NCI-H2227 (cell line): Measurements from ENCODE around the gene NCAPH2.
A peak's percentile ranks its signal among the peaks of the same experiment; 100 is the strongest.

ENCODE experiments used
- DNase-seq: peaks from one replicate; lab custom pipeline; 2025; ENCODE audit not compliant: unreplicated experiment; lab: John Stamatoyannopoulos, UW

The NCAPH2 gene

DNA sequence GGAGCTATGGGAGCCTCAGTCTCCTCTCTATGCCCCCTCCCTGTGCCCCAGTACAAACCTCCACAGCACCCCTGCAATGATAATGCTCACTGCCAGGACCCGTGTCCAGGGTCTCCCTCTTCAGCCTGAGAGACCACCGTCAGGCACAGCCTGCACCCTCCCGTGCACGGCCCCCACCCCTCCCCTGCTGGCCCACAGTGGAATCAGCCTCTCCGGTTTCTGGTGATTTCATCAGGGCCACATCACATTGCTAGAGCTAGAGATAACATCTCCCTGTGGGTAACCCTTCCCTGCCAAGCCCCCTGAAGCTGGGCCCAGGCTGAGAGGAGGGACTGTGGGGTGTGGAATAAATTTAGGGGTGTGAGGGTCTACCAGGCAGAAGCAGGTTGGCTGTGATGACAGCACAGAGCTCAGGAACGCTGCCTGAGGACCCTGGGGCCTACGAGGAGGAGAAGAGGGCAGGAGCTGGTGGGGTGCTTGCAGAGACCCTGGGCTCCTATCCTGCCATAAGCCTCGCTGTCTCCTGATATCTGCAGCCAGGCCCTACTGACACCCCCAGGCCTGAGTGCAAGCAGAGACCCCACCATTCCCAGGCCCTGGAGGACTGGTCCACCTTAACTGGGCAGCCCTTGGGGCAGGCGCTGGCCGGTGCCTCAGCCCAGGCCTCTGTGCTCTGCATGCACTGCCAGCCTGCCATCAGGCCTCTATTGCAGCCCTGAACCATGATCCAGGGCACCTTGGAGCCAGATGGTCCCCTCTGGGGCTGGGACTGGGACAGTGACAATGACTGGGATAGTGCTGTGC, 37.7 kb downstream of the NCAPH2 start, which contains the start of gene KLHDC7B:
KLHDC7B (plus strand) TSS at position 378 of the 804 bp plus-strand sequence; CDS start at position 723, 345 bp downstream.
- DNase-seq: no peak

- no peak for DNase-seq
Measured at GRCh38 chr22:50546326-50547262, 38.6 kb downstream of the NCAPH2 start.

DNA sequence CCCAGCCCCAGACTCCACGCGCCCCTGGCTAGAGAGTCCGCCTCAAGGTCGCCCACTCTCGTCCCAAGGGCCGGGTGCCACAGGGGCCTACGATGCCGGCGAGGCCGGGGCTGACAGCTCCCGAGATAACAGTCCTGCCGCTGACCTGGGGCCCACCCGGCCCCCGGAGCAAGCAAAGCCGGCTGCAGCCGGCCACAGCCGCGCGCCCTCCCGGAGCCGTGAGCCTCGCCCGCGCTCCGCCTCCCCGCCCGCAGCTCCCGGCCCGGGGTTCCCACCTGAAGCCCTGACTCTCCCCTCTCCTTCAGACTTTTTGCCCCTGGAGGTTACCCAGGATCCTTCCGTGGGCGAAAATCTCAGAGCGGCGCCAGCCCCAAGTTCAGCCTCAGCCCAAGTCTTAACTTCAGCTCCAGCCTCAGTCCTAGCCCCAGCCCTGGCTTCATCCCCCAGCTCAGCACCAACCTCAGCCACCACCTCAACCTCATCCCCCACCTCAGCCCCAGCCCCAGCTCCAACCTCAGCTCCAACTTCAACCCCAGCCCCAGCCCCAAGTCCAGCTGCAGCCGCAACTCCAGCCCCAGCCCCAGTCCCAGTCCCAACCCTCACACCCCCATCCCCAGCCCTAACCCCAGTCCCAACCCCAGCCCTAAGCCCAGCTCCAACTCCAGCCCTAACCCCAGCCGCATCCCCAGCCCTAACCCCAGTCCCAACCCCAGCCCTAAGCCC, 39.4 kb downstream of the NCAPH2 start:
- no peak for DNase-seq

DNA sequence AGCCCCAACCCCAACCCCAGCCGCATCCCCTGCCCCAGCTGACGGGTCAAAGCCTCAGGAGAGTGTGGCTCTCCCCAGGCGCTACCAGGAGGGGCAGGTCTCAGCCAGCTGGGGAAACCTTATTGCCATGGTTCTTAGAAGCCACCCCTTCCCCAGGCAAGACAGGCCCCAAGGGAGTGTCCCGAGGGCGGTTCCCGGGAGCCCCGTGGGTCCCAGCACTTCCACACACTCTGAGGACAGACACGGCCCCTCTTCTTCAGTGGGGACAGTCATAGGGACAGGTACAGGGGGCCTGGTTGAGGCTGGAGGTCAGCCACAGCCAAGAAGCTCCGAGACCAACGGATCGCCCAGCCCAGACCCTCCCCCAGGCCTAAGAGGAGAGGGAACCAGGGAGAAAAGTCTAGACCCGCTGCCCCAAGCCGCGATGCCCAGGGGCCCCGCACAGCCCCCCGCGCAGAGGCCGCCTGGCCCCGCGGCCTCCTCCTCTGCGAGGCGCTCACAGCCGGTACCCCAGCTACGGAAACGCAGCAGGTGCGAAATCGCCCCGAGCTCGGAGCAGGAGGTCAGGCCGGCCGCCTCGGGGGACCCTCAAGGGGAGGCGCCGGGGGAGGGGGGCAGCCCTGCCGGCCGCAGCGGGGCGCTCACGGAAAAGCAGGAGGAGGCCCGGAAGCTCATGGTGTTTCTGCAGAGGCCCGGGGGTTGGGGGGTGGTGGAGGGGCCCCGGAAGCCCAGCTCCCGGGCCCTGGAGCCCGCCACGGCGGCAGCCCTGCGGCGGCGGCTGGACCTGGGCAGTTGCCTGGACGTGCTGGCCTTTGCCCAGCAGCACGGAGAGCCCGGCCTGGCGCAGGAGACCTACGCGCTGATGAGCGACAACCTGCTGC, 40.3 kb downstream of the NCAPH2 start:
- no peak for DNase-seq

DNA sequence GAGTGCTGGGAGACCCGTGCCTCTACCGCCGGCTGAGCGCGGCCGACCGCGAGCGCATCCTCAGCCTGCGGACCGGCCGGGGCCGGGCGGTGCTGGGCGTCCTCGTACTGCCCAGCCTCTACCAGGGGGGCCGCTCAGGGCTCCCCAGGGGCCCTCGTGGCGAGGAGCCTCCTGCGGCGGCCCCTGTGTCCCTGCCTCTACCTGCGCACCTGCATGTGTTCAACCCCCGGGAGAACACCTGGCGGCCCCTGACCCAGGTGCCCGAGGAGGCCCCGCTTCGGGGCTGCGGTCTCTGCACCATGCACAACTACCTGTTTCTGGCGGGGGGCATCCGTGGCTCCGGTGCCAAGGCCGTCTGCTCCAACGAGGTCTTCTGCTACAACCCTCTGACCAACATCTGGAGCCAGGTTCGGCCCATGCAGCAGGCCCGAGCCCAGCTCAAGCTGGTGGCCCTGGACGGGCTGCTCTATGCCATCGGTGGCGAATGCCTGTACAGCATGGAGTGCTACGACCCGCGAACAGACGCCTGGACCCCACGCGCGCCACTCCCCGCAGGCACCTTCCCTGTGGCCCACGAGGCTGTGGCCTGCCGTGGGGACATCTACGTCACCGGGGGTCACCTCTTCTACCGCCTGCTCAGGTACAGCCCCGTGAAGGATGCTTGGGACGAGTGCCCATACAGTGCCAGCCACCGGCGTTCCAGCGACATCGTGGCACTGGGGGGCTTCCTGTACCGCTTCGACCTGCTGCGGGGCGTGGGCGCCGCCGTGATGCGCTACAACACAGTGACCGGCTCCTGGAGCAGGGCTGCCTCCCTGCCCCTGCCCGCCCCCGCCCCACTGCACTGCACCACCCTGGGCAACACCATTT, 41.1 kb downstream of the NCAPH2 start:
- DNase-seq: no peak

- DNase-seq: no peak
Measured at GRCh38 chr22:50550395-50550794, 42.4 kb downstream of the NCAPH2 start.

GRCh38 chr22:50551160-50551752, 43.2 kb downstream of the NCAPH2 start:
- DNase-seq: no peak

- no peak for DNase-seq
Measured at GRCh38 chr22:50553310-50553709, 45.3 kb downstream of the NCAPH2 start.

- DNase-seq: no peak
Measured at GRCh38 chr22:50556703-50557102, 48.7 kb downstream of the NCAPH2 start.

DNA sequence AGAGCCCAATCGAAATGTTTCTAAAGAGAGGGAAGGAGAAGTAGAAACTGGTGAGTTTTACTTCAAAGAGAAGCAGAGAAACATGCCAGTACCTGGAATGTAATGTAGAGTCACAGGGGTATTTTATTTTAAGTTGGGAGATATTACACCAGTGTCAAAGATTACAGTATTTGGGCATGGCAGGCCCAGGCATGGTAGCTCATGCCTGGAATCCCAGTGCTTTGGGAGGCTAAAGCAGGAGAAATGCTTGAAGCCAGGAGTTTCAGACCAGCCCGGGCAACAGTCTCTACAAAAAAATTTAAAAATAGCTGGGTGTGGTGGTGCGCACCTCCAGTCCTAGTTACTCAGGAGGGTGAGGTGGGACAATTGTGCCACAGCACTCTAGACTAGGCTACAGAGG, 52.0 kb downstream of the NCAPH2 start:
- no peak for DNase-seq

GRCh38 chr22:50561401-50562358, 53.7 kb downstream of the NCAPH2 start:
- no peak for DNase-seq

GRCh38 chr22:50562523-50563412, 54.7 kb downstream of the NCAPH2 start, which contains the start of gene SYCE3:
Gene SYCE3 (minus strand): TSS chr22:50562919. CDS start chr22:50556405, 6,514 bp downstream.
- peak; percentile 96 for DNase-seq

GRCh38 chr22:50563413-50564160, 55.6 kb downstream of the NCAPH2 start:
- DNase-seq: no peak

DNA sequence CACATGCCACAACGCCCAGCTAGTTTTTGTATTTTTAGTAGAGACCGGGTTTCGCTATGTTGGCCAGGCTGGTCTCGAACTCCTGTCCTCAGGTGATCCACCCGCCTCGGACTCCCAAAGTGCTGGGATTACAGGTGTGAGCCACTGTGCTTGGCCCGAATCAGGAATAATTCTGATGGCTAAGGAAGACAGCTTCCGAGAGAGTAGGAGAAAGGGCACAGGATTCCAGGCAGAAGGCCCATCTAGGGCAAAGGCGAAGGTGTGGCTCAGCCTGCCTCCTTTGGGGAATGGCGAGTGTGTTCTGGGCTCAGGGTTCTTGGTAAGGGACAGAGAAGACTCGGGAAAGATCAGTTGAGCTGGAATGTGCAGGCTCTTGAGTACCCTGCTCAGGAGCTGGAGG, 56.3 kb downstream of the NCAPH2 start:
- DNase-seq: no peak

GRCh38 chr22:50567721-50568252, 59.8 kb downstream of the NCAPH2 start:
- DNase-seq: no peak

DNA sequence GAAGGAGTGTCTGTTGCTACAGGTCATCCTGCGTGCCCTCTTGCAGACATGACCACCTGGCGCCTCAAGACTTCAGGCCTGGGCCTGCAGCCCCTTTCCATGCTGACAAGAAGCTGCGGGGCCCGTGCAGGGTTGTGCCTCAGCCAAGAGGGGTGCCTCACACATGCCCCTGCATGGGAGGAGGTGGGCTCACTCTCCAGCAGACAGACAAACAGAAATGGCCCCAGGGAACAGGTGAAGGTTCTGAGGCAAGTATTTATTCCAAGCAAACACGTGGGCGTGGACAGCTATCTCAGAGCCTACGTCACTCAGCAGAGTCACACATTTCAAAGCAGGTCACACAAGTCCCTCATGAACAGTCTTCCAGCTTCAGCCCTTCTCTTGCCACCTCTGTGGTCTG, 60.6 kb downstream of the NCAPH2 start:
- no peak for DNase-seq
